H1 (cell line): ENCODE data around the gene RHOC. TPM values are rescaled to one million over a fixed set of nuclear protein-coding genes. Genes with fewer than 3 reads are reported as not detected.

Source experiments
- CTCF ChIA-PET: fragments of 300-600 bp; sonication (Branson Sonifier 250); formaldehyde crosslinking; loops from one replicate; lab custom pipeline; 2021; ENCODE audit not compliant: partially characterized antibody; lab: Charles Lee
- POLR2A ChIA-PET: fragments of 300-600 bp; sonication (Branson Sonifier 250); formaldehyde crosslinking; loops from one replicate; lab custom pipeline; 2021; ENCODE audit warnings: inconsistent platforms; ENCODE audit not compliant: partially characterized antibody; lab: Charles Lee
- DNase-seq, 2 experiments: peaks; one replicate each; pipeline versions ENCODE4 v3.0.0 to v3.0.0-alpha.2; 2010 to 2022; ENCODE audit warnings: low spot score in 2 of 2, low read depth in 1 of 2, mixed read lengths in 1 of 2
- FAIRE-seq: peaks from 2 replicates; lab custom pipeline; 2011; peaks lifted over from hg19 to GRCh38; lab: Jason Lieb, UNC
- H2AFZ ChIP-seq: 2 replicates; pipeline ENCODE4 v1.8.1; 2012; ENCODE audit warnings: low read length, inconsistent platforms
- H2AK5ac ChIP-seq: 2 replicates; pipeline ENCODE4 v1.6.1; 2013; ENCODE audit warnings: low read depth, low read length
- H2BK120ac ChIP-seq: replicated peaks from 2 replicates; pipeline ENCODE3; 2013; ENCODE audit warnings: low read depth, low read length, inconsistent platforms
- H2BK12ac ChIP-seq: 2 replicates; pipeline ENCODE4 v1.6.1; 2013; ENCODE audit warnings: low read depth, low read length
- H2BK15ac ChIP-seq: 2 replicates; pipeline ENCODE4 v1.6.1; 2013; ENCODE audit warnings: low read length
- H2BK20ac ChIP-seq: 2 replicates; pipeline ENCODE4 v1.6.1; 2013; ENCODE audit warnings: low read length
- H2BK5ac ChIP-seq: 2 replicates; pipeline ENCODE4 v1.6.1; 2013; ENCODE audit warnings: low read depth, low read length
- H3K14ac ChIP-seq: 2 replicates; pipeline ENCODE4 v1.6.1; 2013; ENCODE audit warnings: inconsistent platforms; ENCODE audit not compliant: insufficient read length
- H3K18ac ChIP-seq: 2 replicates; pipeline ENCODE4 v1.6.1; 2013; ENCODE audit warnings: low read length; ENCODE audit errors: extremely low read depth
- H3K23ac ChIP-seq: 2 replicates; pipeline ENCODE4 v1.6.1; 2013; ENCODE audit warnings: inconsistent platforms; ENCODE audit not compliant: insufficient read length
- H3K23me2 ChIP-seq: 2 replicates; pipeline ENCODE4 v1.6.1; 2013; ENCODE audit warnings: low read depth, low read length
- H3K27ac ChIP-seq: 2 replicates; pipeline ENCODE4 v1.6.1; 2011; ENCODE audit warnings: low read depth, low read length, inconsistent platforms
- H3K27me3 ChIP-seq, 4 experiments: replicated peaks in 1 of 4; 1 replicate in 1 of 4; 2 replicates in 3 of 4; pipeline versions ENCODE4 v1.6.1 to v1.8.1; 2011 to 2013; ENCODE audit warnings: low read length in 3 of 4, mild to moderate bottlenecking in 3 of 4, inconsistent platforms in 2 of 4, mixed read lengths in 2 of 4, moderate library complexity in 1 of 4; ENCODE audit not compliant: control insufficient read depth in 3 of 4, insufficient read depth in 3 of 4; ENCODE audit errors: extremely low read depth in 1 of 4
- H3K36me3 ChIP-seq, 4 experiments: 2 replicates each; pipeline versions ENCODE4 v1.6.1 to v1.8.1; 2011 to 2013; ENCODE audit warnings: mild to moderate bottlenecking in 4 of 4, low read length in 3 of 4, moderate library complexity in 2 of 4, control low read depth in 1 of 4, inconsistent platforms in 1 of 4; ENCODE audit not compliant: insufficient read depth in 4 of 4, control insufficient read depth in 2 of 4
- H3K4ac ChIP-seq: replicated peaks from 2 replicates; pipeline ENCODE3; 2013; ENCODE audit warnings: low read length, low read depth, mixed read lengths, inconsistent platforms; ENCODE audit not compliant: insufficient read length
- H3K4me1 ChIP-seq, 4 experiments: replicated peaks in 1 of 4; 1 replicate in 1 of 4; 2 replicates in 3 of 4; pipeline versions ENCODE4 v1.6.1 to v1.8.1; 2011 to 2013; ENCODE audit warnings: low read length in 3 of 4, inconsistent platforms in 2 of 4, mixed read lengths in 1 of 4; ENCODE audit not compliant: insufficient read depth in 4 of 4, control insufficient read depth in 3 of 4
- H3K4me2 ChIP-seq, 2 experiments: 2 replicates each; pipeline versions ENCODE4 v1.6.1 to v1.8.1; 2011 to 2013; ENCODE audit warnings: low read depth in 2 of 2, low read length in 2 of 2, control low read depth in 1 of 2, inconsistent platforms in 1 of 2, mild to moderate bottlenecking in 1 of 2; ENCODE audit not compliant: insufficient read depth in 1 of 2
- H3K4me3 ChIP-seq, 4 experiments: fragments of 200-600, 300-600 bp in 1 of 4; sonication (generic), shearing (Covaris generic), sonication (Bioruptor Twin) in 1 of 4; 2 replicates each; pipeline versions ENCODE4 v1.5.1 to v1.8.1; 2011 to 2016; ENCODE audit warnings: low read length in 4 of 4, low read depth in 3 of 4, control low read depth in 2 of 4, inconsistent platforms in 2 of 4, mild to moderate bottlenecking in 2 of 4, mixed read lengths in 1 of 4, moderate library complexity in 1 of 4; ENCODE audit not compliant: insufficient read depth in 2 of 4; ENCODE audit errors: extremely low read depth in 1 of 4
- H3K56ac ChIP-seq: replicated peaks from 2 replicates; pipeline ENCODE3; 2013; ENCODE audit warnings: low read depth, mild to moderate bottlenecking, mixed read lengths, low read length, inconsistent platforms; ENCODE audit not compliant: insufficient read length
- H3K79me1 ChIP-seq: 2 replicates; pipeline ENCODE4 v1.6.1; 2013; ENCODE audit warnings: low read depth, low read length, control low read depth
- H3K79me2 ChIP-seq, 2 experiments: 2 replicates each; pipeline versions ENCODE4 v1.6.1 to v1.8.1; 2012 to 2013; ENCODE audit warnings: low read length in 2 of 2, mild to moderate bottlenecking in 2 of 2, inconsistent platforms in 1 of 2; ENCODE audit not compliant: insufficient read depth in 2 of 2, control insufficient read depth in 1 of 2
- H3K9ac ChIP-seq, 4 experiments: replicated peaks in 1 of 4; 1 replicate in 1 of 4; 2 replicates in 3 of 4; pipeline versions ENCODE4 v1.6.1 to v1.8.1; 2011 to 2013; ENCODE audit warnings: low read depth in 3 of 4, low read length in 3 of 4, control low read depth in 2 of 4, mild to moderate bottlenecking in 2 of 4, moderate library complexity in 2 of 4, inconsistent platforms in 1 of 4; ENCODE audit errors: extremely low read depth in 1 of 4
- H3K9me3 ChIP-seq, 2 experiments: 2 replicates each; pipeline versions ENCODE4 v1.6.1 to v1.8.1; 2012 to 2013; ENCODE audit warnings: mild to moderate bottlenecking in 2 of 2, moderate library complexity in 2 of 2, control low read depth in 1 of 2, inconsistent platforms in 1 of 2, low read depth in 1 of 2, low read length in 1 of 2, mixed read lengths in 1 of 2; ENCODE audit not compliant: insufficient read depth in 2 of 2
- H4K20me1 ChIP-seq, 2 experiments: replicated peaks in 1 of 2; 2 replicates each; pipeline versions ENCODE3 to v1.8.1; 2011 to 2013; ENCODE audit warnings: inconsistent platforms in 2 of 2, low read length in 2 of 2, mild to moderate bottlenecking in 1 of 2; ENCODE audit not compliant: insufficient read depth in 2 of 2, control insufficient read depth in 1 of 2
- H4K5ac ChIP-seq: 2 replicates; pipeline ENCODE4 v1.6.1; 2013; ENCODE audit warnings: low read length, low read depth, mixed read lengths, inconsistent platforms; ENCODE audit not compliant: insufficient read length
- H4K8ac ChIP-seq: 2 replicates; pipeline ENCODE4 v1.8.0; 2013; ENCODE audit warnings: mild to moderate bottlenecking, moderate library complexity, low read length, inconsistent platforms; ENCODE audit not compliant: insufficient read depth; ENCODE audit errors: extremely low read depth
- H4K91ac ChIP-seq: replicated peaks from 2 replicates; pipeline ENCODE3; 2013; ENCODE audit warnings: low read length, mixed read lengths, inconsistent platforms; ENCODE audit not compliant: insufficient read length
- BCL11A ChIP-seq, 2 experiments: IDR thresholded peaks; one replicate each; pipeline ENCODE4 v1.6.1; 2011; ENCODE audit warnings: low read depth in 2 of 2, low read length in 2 of 2, mild to moderate bottlenecking in 2 of 2
- HDAC2 ChIP-seq, 2 experiments: fragments of 300-600 bp in 1 of 2; sonication (generic) in 1 of 2; IDR thresholded peaks; 2 replicates each; pipeline ENCODE4 v1.6.1; 2011 to 2012; ENCODE audit warnings: low read depth in 2 of 2, low read length in 2 of 2, mild to moderate bottlenecking in 2 of 2, moderate library complexity in 2 of 2, borderline replicate concordance in 1 of 2, inconsistent platforms in 1 of 2
- SIX5 ChIP-seq: IDR thresholded peaks from 2 replicates; pipeline ENCODE4 v1.6.1; 2011; ENCODE audit warnings: mild to moderate bottlenecking, low read depth, low read length
- TAF1 ChIP-seq: IDR thresholded peaks from 2 replicates; pipeline ENCODE4 v1.6.1; 2011; ENCODE audit warnings: mild to moderate bottlenecking, low read depth, low read length
- TCF12 ChIP-seq: IDR thresholded peaks from 2 replicates; pipeline ENCODE4 v1.6.1; 2011; ENCODE audit warnings: low read depth, mild to moderate bottlenecking, low read length
- TEAD4 ChIP-seq: IDR thresholded peaks from 2 replicates; pipeline ENCODE4 v1.6.1; 2012; ENCODE audit warnings: low read depth, low read length, inconsistent platforms, mixed read lengths
- ZNF274 ChIP-seq: IDR thresholded peaks from 2 replicates; pipeline ENCODE4 v1.7.0; 2012; ENCODE audit warnings: low read length, borderline replicate concordance; ENCODE audit errors: extremely low read depth
- WGBS, 2 experiments: shearing (Covaris generic) in 1 of 2; methylation state at CpG; one replicate each; pipeline versions ENCODE4 v1.1.6 to v1.1.7; 2013 to 2015; ENCODE audit warnings: low lambda C conversion rate in 2 of 2, mixed read lengths in 2 of 2, inconsistent platforms in 1 of 2, low coverage in 1 of 2, missing lambda C conversion rate in 1 of 2; ENCODE audit not compliant: insufficient replicate concordance in 2 of 2, insufficient coverage in 1 of 2, insufficient read length in 1 of 2; ENCODE audit errors: extremely low coverage in 1 of 2, missing lambda C conversion rate in 1 of 2; 5-methylcytosine and 5-hydroxymethylcytosine counted together
- polyA plus RNA-seq, 7 experiments: library from polyadenylated mRNA; depleted of rRNA in 3 of 7; stranded (reverse) in 5 of 7; unstranded in 2 of 7; fragments of >200 nt in 5 of 7; fragments of 200-250 nt in 2 of 7; gene quantifications; 1 replicate in 5 of 7; 2 replicates in 1 of 7; 4 replicates in 1 of 7; pipeline versions ENCODE4 v1.2.1 to v1.2.3, GENCODE V29; 2011 to 2013; ENCODE audit warnings: missing spikeins in 2 of 7, mixed read lengths in 2 of 7
- total RNA-seq: library from RNA; stranded (reverse); fragmentation: NEBNext Ultra II Directional; extraction: Animal tissue kit (Norgen Biotek cat#: 25700); gene quantifications from 2 replicates; pipeline ENCODE4 v1.2.1, GENCODE V29; 2021

Gene RHOC
- total and polyA plus RNA-seq, 2 of the 8 experiments (the other 6 are each of a cell fraction or from before 2014, with no cell fraction given) = 53.6 to 97.5 TPM

DNA sequence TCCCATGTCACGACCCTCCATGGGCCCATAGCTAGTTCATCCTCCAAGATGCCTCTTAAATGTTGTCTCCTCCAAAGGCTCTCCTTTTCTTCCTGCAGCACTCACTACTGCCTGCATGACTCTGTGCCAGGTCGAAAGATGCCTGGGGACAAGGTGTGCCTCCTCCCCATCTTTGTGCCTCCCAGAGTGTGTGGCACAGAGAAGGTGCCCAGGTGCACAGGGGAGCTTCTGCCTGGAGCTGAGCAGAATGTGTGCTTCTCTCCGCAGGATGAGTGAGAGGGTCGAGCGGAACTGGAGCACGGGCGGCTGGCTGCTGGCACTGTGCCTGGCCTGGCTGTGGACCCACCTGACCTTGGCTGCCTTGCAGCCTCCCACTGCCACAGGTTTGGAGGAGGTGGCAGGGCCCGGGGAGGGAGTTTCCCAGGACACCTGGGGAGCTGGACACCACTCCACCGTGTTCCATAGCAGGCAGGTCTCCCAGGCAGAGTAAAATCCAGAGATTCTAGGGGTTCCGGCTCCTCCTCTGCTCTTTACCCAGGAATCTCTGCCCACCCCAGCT lies 15.1 kb upstream of the RHOC start:
- POLR2A ChIA-PET = interaction anchor here (1.2 to 3.4 kb wide), 5 partner anchors 7 to 82 kb away, joined by 3 to 20 read pairs (median 9); partner anchors contain the start of gene PPM1J
- Histone ChIP-seq H3K27ac (no peak overlapping the region), H2AK5ac (0 out of 2 replicates have a peak overlapping the region, but pooled peaks have one; percentile 14), H4K20me1 (no peaks in the 10 kb centered on the region), H3K4me2 (peak overlapping the region in 1 of 2 experiments; percentile 73; a peak in 2 of 4 replicates), H2BK20ac (peak overlapping the region; percentile 49; the same call in 1 of the 2 replicates), H3K9me3 (no peaks in the 10 kb centered on the region), H2BK15ac (peak overlapping the region; percentile 61), H2BK12ac (peak overlapping the region; percentile 75; the same call in 1 of the 2 replicates), H3K4me1 (peaks cover 8 to 21% (median 16%) of the 10 kb centered on the region in 4 experiments), H3K9ac (no peak overlapping the region), H3K27me3 (peaks cover 0 to 26% (median 16%) of the 10 kb centered on the region in 4 experiments; a peak in 5 of 7 replicates), H3K23me2 (peaks cover 2% of the 10 kb centered on the region; the same call in 1 of the 2 replicates), H2BK5ac (no peak overlapping the region; the same call in 1 of the 2 replicates), H3K36me3 (no peaks in the 10 kb centered on the region), H3K18ac (peak overlapping the region; percentile 72), H3K4me3 (peak overlapping the region in 1 of 4 experiments; percentile 52; a peak in 1 of 8 replicates), H4K5ac (peak overlapping the region; percentile 6), H3K79me2 (no peaks in the 10 kb centered on the region), H2AFZ (no peak overlapping the region), H4K8ac (peak overlapping the region; percentile 23; the same call in 1 of the 2 replicates), H3K79me1 (no peaks in the 10 kb centered on the region), H3K56ac (no peak overlapping the region), H3K23ac (no peak overlapping the region), H4K91ac (peak overlapping the region; percentile 21), H2BK120ac (peak overlapping the region; percentile 36), H3K14ac (no peak overlapping the region), H3K4ac (no peak overlapping the region)
- 90% methylated on average over 9 of the region's 10 CpGs; no CpG with 5 or more reads in 1 of the 2 experiments for WGBS, 2 experiments
- FAIRE-seq (no peak), DNase-seq (no peak)
- CTCF ChIA-PET = interaction anchor here (0.7 to 14.2 kb wide), 18 partner anchors 8 to 353 kb away, joined by 3 to 547 read pairs (median 5); partner anchors contain the start of genes LRIG2 and MOV10
- TF ChIP-seq SIX5 = no peak
- TF ChIP-seq TAF1 = no peak
- TF ChIP-seq TEAD4 = no peak
- TF ChIP-seq ZNF274 = no peak
- no peak for TF ChIP-seq TCF12
- TF ChIP-seq HDAC2 (IDR thresholded peaks at IDR 0.05; ENCODE audit: borderline replicate concordance in 1 of 2, low read depth in 2 of 2, low read length in 2 of 2) = no peak
- TF ChIP-seq BCL11A (IDR thresholded peaks at IDR 0.05; ENCODE audit: low read depth in 2 of 2, low read length in 2 of 2) = no peak
